ENCODE data around the gene TMEM150A.
"Not testable (repeated sequence)": the region's sequence is repeated elsewhere in the genome, so short reads cannot be mapped to it uniquely, and the experiment has no call there.

The TMEM150A gene

GRCh38 chr2:85593023-85593422 is 9.5 kb downstream of the TMEM150A start:
- H3K9me2 ChIP-seq (replicated peaks; ENCODE audit: control insufficient read depth, low read length): no peaks in the 10 kb centered on the region
- no peak overlapping the region for H3K27ac ChIP-seq (ENCODE audit: low read depth, low read length)
- no peaks in the 10 kb centered on the region for H3K9me3 ChIP-seq (ENCODE audit: control insufficient read depth, insufficient read depth, low read length)
- TF ChIP-seq EZH2phosphoT487 (IDR thresholded peaks at IDR 0.05; ENCODE audit: borderline replicate concordance, low read length) (no peak), CTCF (IDR thresholded peaks at IDR 0.05; ENCODE audit: low read depth, low read length, poor library complexity, severe bottlenecking) (no peak)
- H3F3A ChIP-seq (ENCODE audit: control insufficient read depth, insufficient read depth): no peaks in the 10 kb centered on the region
- H3K79me2 ChIP-seq (ENCODE audit: control insufficient read depth, low read length): peaks cover 34% of the 10 kb centered on the region
- H3K4me1 ChIP-seq (ENCODE audit: control insufficient read depth, low read length): peaks cover 29% of the 10 kb centered on the region
- H3K27me3 ChIP-seq (ENCODE audit: control insufficient read depth, low read length): no peaks in the 10 kb centered on the region
- no peak overlapping the region for H3K4me2 ChIP-seq (ENCODE audit: low read length)
- H4K20me1 ChIP-seq (ENCODE audit: control insufficient read depth, insufficient read depth, low read depth, low read length): no peaks in the 10 kb centered on the region
- peaks cover 18% of the 10 kb centered on the region for H3K36me3 ChIP-seq (ENCODE audit: control insufficient read depth, low read length)
- H3K4me3 ChIP-seq (ENCODE audit: low read length): no peak overlapping the region

- H3K9me2 ChIP-seq (replicated peaks; ENCODE audit: control insufficient read depth, low read length); H3K4me3 ChIP-seq (ENCODE audit: low read length); H4K20me1 ChIP-seq (ENCODE audit: control insufficient read depth, insufficient read depth, low read depth, low read length); H3K9me3 ChIP-seq (ENCODE audit: control insufficient read depth, insufficient read depth, low read length); H3K27ac ChIP-seq (ENCODE audit: low read depth, low read length); H3K4me2 ChIP-seq (ENCODE audit: low read length); H3F3A ChIP-seq (ENCODE audit: control insufficient read depth, insufficient read depth); H3K27me3 ChIP-seq (ENCODE audit: control insufficient read depth, low read length): not testable (repeated sequence)
- H3K36me3 ChIP-seq (ENCODE audit: control insufficient read depth, low read length): peaks cover 14% of the 10 kb centered on the region
- H3K79me2 ChIP-seq (ENCODE audit: control insufficient read depth, low read length): peaks cover 31% of the 10 kb centered on the region
- H3K4me1 ChIP-seq (ENCODE audit: control insufficient read depth, low read length): peaks cover 29% of the 10 kb centered on the region
Measured at GRCh38 chr2:85592299-85592698, 10.2 kb downstream of the TMEM150A start.

- H3K36me3 ChIP-seq (ENCODE audit: control insufficient read depth, low read length): peaks cover 7% of the 10 kb centered on the region
- no peaks in the 10 kb centered on the region for H3K9me2 ChIP-seq (replicated peaks; ENCODE audit: control insufficient read depth, low read length)
- TF ChIP-seq EZH2phosphoT487 (IDR thresholded peaks at IDR 0.05; ENCODE audit: borderline replicate concordance, low read length): no peak
- TF ChIP-seq CTCF (IDR thresholded peaks at IDR 0.05; ENCODE audit: low read depth, low read length, poor library complexity, severe bottlenecking): no peak
- H3K79me2 ChIP-seq (ENCODE audit: control insufficient read depth, low read length): peaks cover 23% of the 10 kb centered on the region
- no peaks in the 10 kb centered on the region for H4K20me1 ChIP-seq (ENCODE audit: control insufficient read depth, insufficient read depth, low read depth, low read length)
- no peaks in the 10 kb centered on the region for H3F3A ChIP-seq (ENCODE audit: control insufficient read depth, insufficient read depth)
- H3K9me3 ChIP-seq (ENCODE audit: control insufficient read depth, insufficient read depth, low read length): no peaks in the 10 kb centered on the region
- peaks cover 22% of the 10 kb centered on the region for H3K4me1 ChIP-seq (ENCODE audit: control insufficient read depth, low read length)
- H3K4me2 ChIP-seq (ENCODE audit: low read length): no peak overlapping the region
- H3K27ac ChIP-seq (ENCODE audit: low read depth, low read length): no peak overlapping the region
- no peaks in the 10 kb centered on the region for H3K27me3 ChIP-seq (ENCODE audit: control insufficient read depth, low read length)
- H3K4me3 ChIP-seq (ENCODE audit: low read length): no peak overlapping the region
Measured at GRCh38 chr2:85591563-85591962, 10.9 kb downstream of the TMEM150A start.

- Histone ChIP-seq H3K9me3 (ENCODE audit: control insufficient read depth, insufficient read depth, low read length) (no peaks in the 10 kb centered on the region), H3K4me2 (ENCODE audit: low read length) (no peak overlapping the region), H3K27ac (ENCODE audit: low read depth, low read length) (no peak overlapping the region), H3K4me1 (ENCODE audit: control insufficient read depth, low read length) (peaks cover 17% of the 10 kb centered on the region), H3K27me3 (ENCODE audit: control insufficient read depth, low read length) (no peaks in the 10 kb centered on the region), H3F3A (ENCODE audit: control insufficient read depth, insufficient read depth) (no peaks in the 10 kb centered on the region), H3K4me3 (ENCODE audit: low read length) (no peak overlapping the region), H4K20me1 (ENCODE audit: control insufficient read depth, insufficient read depth, low read depth, low read length) (no peaks in the 10 kb centered on the region), H3K79me2 (ENCODE audit: control insufficient read depth, low read length) (peaks cover 17% of the 10 kb centered on the region), H3K36me3 (ENCODE audit: control insufficient read depth, low read length) (peaks cover 3% of the 10 kb centered on the region; the same call in 1 of the 2 replicates), H3K9me2 (replicated peaks; ENCODE audit: control insufficient read depth, low read length) (no peaks in the 10 kb centered on the region)
- TF ChIP-seq EZH2phosphoT487 (IDR thresholded peaks at IDR 0.05; ENCODE audit: borderline replicate concordance, low read length): no peak
- TF ChIP-seq CTCF (IDR thresholded peaks at IDR 0.05; ENCODE audit: low read depth, low read length, poor library complexity, severe bottlenecking): no peak
Measured at GRCh38 chr2:85590950-85591349, 11.5 kb downstream of the TMEM150A start.

All from DOHH2 (cell line).